T1000 (cell line): ENCODE results near the gene SNURF.
"Not testable (repeated sequence)": the region's sequence is repeated elsewhere in the genome, so short reads cannot be mapped to it uniquely, and the experiment has no call there.

Experiments
- DNase-seq: peaks from one replicate; lab custom pipeline; 2025; ENCODE audit warnings: mixed read lengths; lab: John Stamatoyannopoulos, UW

SNURF gene

GRCh38 chr15:24954783-24955530 is at the start of gene SNURF, which contains the start of gene SNRPN:
Gene SNURF, plus strand, starts transcription at chr15:24954987. Its CDS starts 62 bp downstream, at chr15:24955049.
Gene SNRPN, plus strand, starts transcription at chr15:24954987. Its CDS starts 19,467 bp downstream, at chr15:24974454.
- DNase-seq, result peak; percentile 43

- DNase-seq, result no peak
Observed at GRCh38 chr15:24916305-24917009, 38.3 kb upstream of the SNURF start.

GRCh38 chr15:24917431-24917830 is 37.4 kb upstream of the SNURF start:
- DNase-seq, result no peak

- no peak for DNase-seq
Observed at GRCh38 chr15:24919446-24919845, 35.3 kb upstream of the SNURF start.

GRCh38 chr15:24922781-24923180 is 32.0 kb upstream of the SNURF start:
- not testable (repeated sequence) for DNase-seq

- DNase-seq, result no peak
Observed at GRCh38 chr15:24924153-24924552, 30.6 kb upstream of the SNURF start.

GRCh38 chr15:24924621-24925020 is 30.2 kb upstream of the SNURF start:
- no peak for DNase-seq

- not testable (repeated sequence) for DNase-seq
Observed at GRCh38 chr15:24931874-24932732, 22.7 kb upstream of the SNURF start.

GRCh38 chr15:24933716-24934115 is 21.1 kb upstream of the SNURF start:
- DNase-seq, result no peak

- DNase-seq, result not testable (repeated sequence)
Observed at GRCh38 chr15:24938224-24938623, 16.6 kb upstream of the SNURF start.

GRCh38 chr15:24940236-24940635 is 14.6 kb upstream of the SNURF start:
- no peak for DNase-seq

GRCh38 chr15:24943361-24943760 is 11.4 kb upstream of the SNURF start:
- no peak for DNase-seq

- no peak for DNase-seq
Observed at GRCh38 chr15:24944954-24945353, 9.8 kb upstream of the SNURF start.

GRCh38 chr15:24945711-24946110 is 9.1 kb upstream of the SNURF start:
- no peak for DNase-seq

GRCh38 chr15:24948495-24948894 is 6.3 kb upstream of the SNURF start:
- DNase-seq, result no peak

GRCh38 chr15:24955531-24955921 is 739 bp downstream of the SNURF start:
- DNase-seq, result peak; percentile 10

- peak; percentile 51 for DNase-seq
Observed at GRCh38 chr15:24956111-24956838, 1.5 kb downstream of the SNURF start.

- no peak for DNase-seq
Observed at GRCh38 chr15:24957691-24958090, 2.9 kb downstream of the SNURF start.

GRCh38 chr15:24961967-24962366 is 7.2 kb downstream of the SNURF start:
- DNase-seq, result no peak

- DNase-seq, result no peak
Observed at GRCh38 chr15:24962880-24963279, 8.1 kb downstream of the SNURF start.

- no peak for DNase-seq
Observed at GRCh38 chr15:24966364-24967103, 11.7 kb downstream of the SNURF start.
